GM20000 (cell line): ENCODE data around the gene CHRD.
"Not testable (repeated sequence)": the region's sequence is repeated elsewhere in the genome, so short reads cannot be mapped to it uniquely, and the experiment has no call there.

Experiments used
- DNase-seq: peaks from one replicate; pipeline ENCODE4 v3.0.0; 2012; ENCODE audit warnings: low spot score
- TF ChIP-seq, protein P1 (sequence below): IDR thresholded peaks from 2 replicates; pipeline ENCODE4 v1.5.1; 2012; ENCODE audit warnings: mild to moderate bottlenecking, control low read depth; ENCODE audit errors: extremely low read depth, missing control alignments

The CHRD gene

GRCh38 chr3:184417619-184418327, 37.9 kb downstream of the CHRD start:
- DNase-seq = peak; percentile 75
- TF ChIP-seq, protein P1, sequence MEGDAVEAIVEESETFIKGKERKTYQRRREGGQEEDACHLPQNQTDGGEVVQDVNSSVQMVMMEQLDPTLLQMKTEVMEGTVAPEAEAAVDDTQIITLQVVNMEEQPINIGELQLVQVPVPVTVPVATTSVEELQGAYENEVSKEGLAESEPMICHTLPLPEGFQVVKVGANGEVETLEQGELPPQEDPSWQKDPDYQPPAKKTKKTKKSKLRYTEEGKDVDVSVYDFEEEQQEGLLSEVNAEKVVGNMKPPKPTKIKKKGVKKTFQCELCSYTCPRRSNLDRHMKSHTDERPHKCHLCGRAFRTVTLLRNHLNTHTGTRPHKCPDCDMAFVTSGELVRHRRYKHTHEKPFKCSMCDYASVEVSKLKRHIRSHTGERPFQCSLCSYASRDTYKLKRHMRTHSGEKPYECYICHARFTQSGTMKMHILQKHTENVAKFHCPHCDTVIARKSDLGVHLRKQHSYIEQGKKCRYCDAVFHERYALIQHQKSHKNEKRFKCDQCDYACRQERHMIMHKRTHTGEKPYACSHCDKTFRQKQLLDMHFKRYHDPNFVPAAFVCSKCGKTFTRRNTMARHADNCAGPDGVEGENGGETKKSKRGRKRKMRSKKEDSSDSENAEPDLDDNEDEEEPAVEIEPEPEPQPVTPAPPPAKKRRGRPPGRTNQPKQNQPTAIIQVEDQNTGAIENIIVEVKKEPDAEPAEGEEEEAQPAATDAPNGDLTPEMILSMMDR = peak; percentile 85

DNA sequence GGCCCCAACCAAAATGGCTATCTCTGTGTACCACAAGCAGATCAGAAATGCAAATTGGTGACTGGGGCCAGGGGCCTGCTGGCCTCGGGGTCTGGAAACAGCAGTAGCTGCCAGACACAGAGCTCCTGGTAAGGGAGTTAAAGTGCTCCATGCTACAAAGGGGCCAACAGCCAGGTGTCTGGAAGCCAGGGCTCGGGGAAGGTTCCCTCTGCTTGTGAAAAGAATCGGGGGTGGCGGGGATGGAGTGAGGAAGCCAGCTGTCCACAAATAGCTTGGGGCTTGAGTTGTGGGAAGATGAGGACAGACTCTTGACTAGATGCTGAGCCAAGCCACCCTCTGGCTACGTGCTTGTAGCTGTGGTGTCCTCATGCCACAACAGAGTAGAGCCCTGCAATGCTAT, 39.3 kb downstream of the CHRD start:
- TF ChIP-seq, protein P1 = no peak
- DNase-seq = no peak

- DNase-seq = no peak
- TF ChIP-seq, protein P1 = no peak
Measured at GRCh38 chr3:184423561-184423960, 43.7 kb downstream of the CHRD start.

- TF ChIP-seq, protein P1 = no peak
- no peak for DNase-seq
Measured at GRCh38 chr3:184426691-184427141, 46.9 kb downstream of the CHRD start.

- no peak for DNase-seq
- TF ChIP-seq, protein P1 = no peak
Measured at GRCh38 chr3:184428561-184429175, 48.8 kb downstream of the CHRD start.

GRCh38 chr3:184429786-184430185, 49.9 kb downstream of the CHRD start:
- no peak for DNase-seq
- TF ChIP-seq, protein P1 = no peak

DNA sequence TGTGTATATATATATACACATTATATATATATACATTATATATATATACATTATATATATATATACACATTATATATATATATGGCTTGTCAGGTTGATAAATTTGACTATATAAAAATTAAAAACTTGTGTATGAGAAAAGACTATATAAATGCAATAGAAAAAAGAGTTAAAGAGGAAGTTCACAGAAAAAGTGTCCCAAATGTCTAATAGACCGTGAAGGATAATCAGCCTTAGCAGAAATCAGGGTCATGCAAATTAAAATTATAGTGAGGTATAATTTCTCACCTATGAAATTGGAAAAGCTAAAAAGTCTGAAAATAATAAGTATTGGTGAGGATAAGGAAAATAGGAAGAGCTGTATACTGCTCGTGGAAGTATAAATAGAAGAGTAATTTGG, 51.1 kb downstream of the CHRD start:
- no peak for DNase-seq
- TF ChIP-seq, protein P1 = no peak

DNA sequence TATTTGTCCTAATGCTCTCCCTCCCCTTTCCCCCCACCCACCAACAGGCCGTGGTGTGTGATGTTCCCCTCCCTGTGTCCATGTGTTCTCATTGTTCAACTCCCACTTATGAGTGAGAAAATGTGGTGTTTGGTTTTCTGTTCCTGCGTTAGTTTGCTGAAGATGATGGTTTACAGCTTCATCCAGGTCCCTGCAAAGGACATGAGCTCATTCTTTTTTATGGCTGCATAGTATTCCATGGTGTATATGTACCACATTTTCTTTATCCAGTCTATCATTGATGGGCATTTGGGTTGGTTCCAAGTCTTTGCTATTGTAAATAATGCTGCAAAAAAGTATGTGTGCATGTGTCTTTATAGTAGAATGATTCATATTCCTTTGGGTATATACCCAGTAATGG, 53.3 kb downstream of the CHRD start:
- not testable (repeated sequence) for DNase-seq
